ENCODE measurements around the gene REM1.

GRCh38 chr20:31485450-31486339 is 10.6 kb downstream of the REM1 start:
- TF ChIP-seq SMC3 (conservative IDR thresholded peaks at IDR 0.05; ENCODE audit: poor library complexity): no peak
- no peak for TF ChIP-seq EZH2 (IDR thresholded peaks at IDR 0.05; ENCODE audit: borderline replicate concordance, insufficient read depth, low read length, poor library complexity, severe bottlenecking)
- TF ChIP-seq, protein P1, sequence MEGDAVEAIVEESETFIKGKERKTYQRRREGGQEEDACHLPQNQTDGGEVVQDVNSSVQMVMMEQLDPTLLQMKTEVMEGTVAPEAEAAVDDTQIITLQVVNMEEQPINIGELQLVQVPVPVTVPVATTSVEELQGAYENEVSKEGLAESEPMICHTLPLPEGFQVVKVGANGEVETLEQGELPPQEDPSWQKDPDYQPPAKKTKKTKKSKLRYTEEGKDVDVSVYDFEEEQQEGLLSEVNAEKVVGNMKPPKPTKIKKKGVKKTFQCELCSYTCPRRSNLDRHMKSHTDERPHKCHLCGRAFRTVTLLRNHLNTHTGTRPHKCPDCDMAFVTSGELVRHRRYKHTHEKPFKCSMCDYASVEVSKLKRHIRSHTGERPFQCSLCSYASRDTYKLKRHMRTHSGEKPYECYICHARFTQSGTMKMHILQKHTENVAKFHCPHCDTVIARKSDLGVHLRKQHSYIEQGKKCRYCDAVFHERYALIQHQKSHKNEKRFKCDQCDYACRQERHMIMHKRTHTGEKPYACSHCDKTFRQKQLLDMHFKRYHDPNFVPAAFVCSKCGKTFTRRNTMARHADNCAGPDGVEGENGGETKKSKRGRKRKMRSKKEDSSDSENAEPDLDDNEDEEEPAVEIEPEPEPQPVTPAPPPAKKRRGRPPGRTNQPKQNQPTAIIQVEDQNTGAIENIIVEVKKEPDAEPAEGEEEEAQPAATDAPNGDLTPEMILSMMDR (IDR thresholded peaks at IDR 0.05; ENCODE audit: poor library complexity, severe bottlenecking): no peak
- no peak for TF ChIP-seq EP300 (conservative IDR thresholded peaks at IDR 0.05; ENCODE audit: poor library complexity, severe bottlenecking)
- TF ChIP-seq RAD21 (conservative IDR thresholded peaks at IDR 0.05): no peak
- no peak for TF ChIP-seq TAF1 (IDR thresholded peaks at IDR 0.05; ENCODE audit: low read depth)
- no peak for TF ChIP-seq POLR2AphosphoS5 (IDR thresholded peaks at IDR 0.05)
